ENCODE results near the gene IRGQ.
"Not testable (repeated sequence)": the region's sequence is repeated elsewhere in the genome, so short reads cannot be mapped to it uniquely, and the experiment has no call there.

DNA sequence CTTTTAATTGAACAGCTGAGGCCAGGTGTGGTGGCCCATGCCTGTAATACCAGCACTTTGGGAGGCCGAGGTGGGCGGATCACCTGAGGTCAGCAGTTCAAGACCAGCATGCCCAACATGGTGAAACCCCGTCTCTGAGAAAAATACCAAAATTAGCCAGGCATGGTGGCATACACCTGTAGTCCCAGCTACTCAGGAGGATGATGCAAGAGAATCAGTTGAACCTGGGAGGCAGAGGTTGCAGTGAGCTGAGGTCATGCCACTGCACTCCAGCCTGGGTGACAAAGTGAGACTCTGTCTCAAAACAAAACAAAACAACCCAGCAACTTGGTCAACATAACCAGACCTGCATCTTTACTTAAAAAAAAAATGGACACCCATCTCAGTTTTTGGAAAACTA lies 8.9 kb downstream of the IRGQ start:
- TF ChIP-seq, protein P1, sequence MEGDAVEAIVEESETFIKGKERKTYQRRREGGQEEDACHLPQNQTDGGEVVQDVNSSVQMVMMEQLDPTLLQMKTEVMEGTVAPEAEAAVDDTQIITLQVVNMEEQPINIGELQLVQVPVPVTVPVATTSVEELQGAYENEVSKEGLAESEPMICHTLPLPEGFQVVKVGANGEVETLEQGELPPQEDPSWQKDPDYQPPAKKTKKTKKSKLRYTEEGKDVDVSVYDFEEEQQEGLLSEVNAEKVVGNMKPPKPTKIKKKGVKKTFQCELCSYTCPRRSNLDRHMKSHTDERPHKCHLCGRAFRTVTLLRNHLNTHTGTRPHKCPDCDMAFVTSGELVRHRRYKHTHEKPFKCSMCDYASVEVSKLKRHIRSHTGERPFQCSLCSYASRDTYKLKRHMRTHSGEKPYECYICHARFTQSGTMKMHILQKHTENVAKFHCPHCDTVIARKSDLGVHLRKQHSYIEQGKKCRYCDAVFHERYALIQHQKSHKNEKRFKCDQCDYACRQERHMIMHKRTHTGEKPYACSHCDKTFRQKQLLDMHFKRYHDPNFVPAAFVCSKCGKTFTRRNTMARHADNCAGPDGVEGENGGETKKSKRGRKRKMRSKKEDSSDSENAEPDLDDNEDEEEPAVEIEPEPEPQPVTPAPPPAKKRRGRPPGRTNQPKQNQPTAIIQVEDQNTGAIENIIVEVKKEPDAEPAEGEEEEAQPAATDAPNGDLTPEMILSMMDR (IDR thresholded peaks at IDR 0.05): not testable (repeated sequence)
- TF ChIP-seq POLR2A (IDR thresholded peaks at IDR 0.05): not testable (repeated sequence)
